B cell (primary cell): Measurements from ENCODE around the gene TIMELESS. TPM values are rescaled to one million over a fixed set of nuclear protein-coding genes. Genes with fewer than 3 reads are reported as not detected.

Source experiments
- ATAC-seq: fragments of 200-7000 bp; cut with Tn5 transposase; one replicate; pipeline ENCODE4 v1.10.0; 2021; ENCODE audit warnings: low read depth, mild to moderate bottlenecking, moderate number of reproducible peaks, moderate library complexity
- CTCF ChIA-PET: fragments of 350-600 bp; sonication (Branson Sonifier 250); formaldehyde crosslinking; loops from one replicate; lab custom pipeline; 2021; ENCODE audit warnings: antibody characterized with exemption, inconsistent platforms; lab: Charles Lee
- POLR2A ChIA-PET: fragments of 350-600 bp; sonication (Branson Sonifier 250); formaldehyde crosslinking; loops from one replicate; lab custom pipeline; 2021; ENCODE audit warnings: antibody characterized with exemption; lab: Charles Lee
- DNase-seq: peaks from one replicate; pipeline ENCODE4 v3.0.0; 2013
- H2AFZ ChIP-seq: 2 replicates; pipeline ENCODE4 v1.6.1; 2012; ENCODE audit warnings: mild to moderate bottlenecking, low read depth, low read length; ENCODE audit not compliant: insufficient read depth, poor library complexity, severe bottlenecking
- H3K27ac ChIP-seq, 2 donors: 1 replicate in 1 of 2; 2 replicates in 1 of 2; pipeline ENCODE4 v1.5.1; 2012 to 2013; ENCODE audit warnings: low read length in 2 of 2, mild to moderate bottlenecking in 2 of 2, moderate library complexity in 1 of 2
- H3K27me3 ChIP-seq, 4 experiments: fragments of 200-600 bp in 1 of 4; sonication (generic) in 1 of 4; replicated peaks in 1 of 4; 1 replicate in 2 of 4; 2 replicates in 2 of 4; pipeline versions ENCODE4 v1.6.1 to v1.7.0; 2013 to 2016; ENCODE audit warnings: low read length in 3 of 4, mild to moderate bottlenecking in 2 of 4, mixed read lengths in 1 of 4, moderate library complexity in 1 of 4; ENCODE audit not compliant: insufficient read depth in 4 of 4, control insufficient read depth in 3 of 4; ENCODE audit errors: control extremely low read depth in 1 of 4
- H3K36me3 ChIP-seq, 2 experiments: replicated peaks in 1 of 2; 1 replicate in 1 of 2; 2 replicates in 1 of 2; pipeline versions ENCODE4 v1.6.1 to v1.7.1; 2013; ENCODE audit warnings: low read length in 1 of 2; ENCODE audit not compliant: insufficient read depth in 2 of 2, control insufficient read depth in 1 of 2; ENCODE audit errors: control extremely low read depth in 1 of 2, extremely low read depth in 1 of 2
- H3K4me1 ChIP-seq, 2 donors: fragments of 200-600 bp in 1 of 2; sonication (generic) in 1 of 2; 1 replicate in 1 of 2; 2 replicates in 1 of 2; pipeline versions ENCODE4 v1.5.1 to v1.6.1; 2013 to 2017; ENCODE audit warnings: low read length in 2 of 2; ENCODE audit not compliant: control insufficient read depth in 2 of 2, insufficient read depth in 2 of 2
- H3K4me2 ChIP-seq: replicated peaks from 2 replicates; pipeline ENCODE3; 2012; ENCODE audit warnings: mild to moderate bottlenecking, low read depth, low read length; ENCODE audit not compliant: poor library complexity, severe bottlenecking
- H3K4me3 ChIP-seq, 5 experiments: fragments of 200-600 bp in 1 of 5; sonication (generic) in 1 of 5; 1 replicate in 3 of 5; 2 replicates in 2 of 5; pipeline versions ENCODE4 v1.5.1 to v1.7.0; 2011 to 2016; ENCODE audit warnings: low read length in 4 of 5, mild to moderate bottlenecking in 4 of 5, low read depth in 2 of 5, control low read depth in 1 of 5, moderate library complexity in 1 of 5; ENCODE audit not compliant: insufficient read depth in 1 of 5; ENCODE audit errors: control extremely low read depth in 1 of 5, extremely low read depth in 1 of 5
- H3K79me2 ChIP-seq: fragments of 200-600 bp; sonication (generic); one replicate; pipeline ENCODE4 v1.6.0; 2016; ENCODE audit warnings: low read length; ENCODE audit not compliant: control insufficient read depth, insufficient read depth
- H3K9ac ChIP-seq: fragments of 200-600 bp; sonication (generic); 2 replicates; pipeline ENCODE4 v1.6.1; 2017; ENCODE audit warnings: mild to moderate bottlenecking, low read length, moderate library complexity
- H3K9me3 ChIP-seq, 3 donors: one replicate each; pipeline versions ENCODE4 v1.6.1 to v1.7.1; 2013; ENCODE audit warnings: low read length in 2 of 3; ENCODE audit not compliant: control insufficient read depth in 2 of 3, insufficient read depth in 1 of 3; ENCODE audit errors: control extremely low read depth in 1 of 3
- H4K20me1 ChIP-seq: 2 replicates; pipeline ENCODE4 v1.6.0; 2012; ENCODE audit warnings: mild to moderate bottlenecking, low read length; ENCODE audit not compliant: insufficient read depth, control insufficient read depth, poor library complexity, severe bottlenecking
- H3K27ac Mint-ChIP-seq: one replicate; pipeline ENCODE4 v1.8.0; 2021; ENCODE audit warnings: mixed read lengths
- H3K27me3 Mint-ChIP-seq: one replicate; pipeline ENCODE4 v1.8.0; 2021; ENCODE audit warnings: mixed read lengths
- H3K4me1 Mint-ChIP-seq: one replicate; pipeline ENCODE4 v1.8.0; 2021; ENCODE audit warnings: mixed read lengths
- H3K4me3 Mint-ChIP-seq: one replicate; pipeline ENCODE4 v1.8.0; 2021; ENCODE audit warnings: mixed read lengths
- H3K9me3 Mint-ChIP-seq: one replicate; pipeline ENCODE4 v1.8.0; 2022; ENCODE audit warnings: mixed read lengths; ENCODE audit not compliant: insufficient read depth
- CTCF ChIP-seq: fragments of 200-600 bp; IDR thresholded peaks from one replicate; pipeline ENCODE4 v1.8.0; 2022; ENCODE audit warnings: antibody characterized with exemption, mild to moderate bottlenecking
- EZH2 ChIP-seq: IDR thresholded peaks from 2 replicates; pipeline ENCODE4 v1.6.1; 2012; ENCODE audit warnings: borderline replicate concordance, low read depth, mild to moderate bottlenecking, moderate library complexity, low read length; ENCODE audit not compliant: insufficient read depth, poor library complexity, severe bottlenecking
- WGBS: methylation state at CpG from one replicate; pipeline ENCODE4 v1.1.5; 2013; ENCODE audit warnings: missing lambda C conversion rate; ENCODE audit not compliant: insufficient coverage; 5-methylcytosine and 5-hydroxymethylcytosine counted together
- intact Hi-C: fragments of 100-400 bp; cut with micrococcal nuclease; formaldehyde crosslinking; loops from one replicate; pipeline ENCODE4 v1.10.0; 2022
- polyA plus RNA-seq: library from polyadenylated mRNA; depleted of rRNA; stranded (reverse); fragments of >200 nt; gene quantifications from 2 replicates; pipeline ENCODE4 v1.2.3, GENCODE V29; 2012
- total RNA-seq, 2 donors: library from RNA; stranded (reverse); fragments of 120-200 nt in 1 of 2; gene quantifications; 1 replicate in 1 of 2; 2 replicates in 1 of 2; pipeline versions ENCODE4 v1.2.3 to v1.2.4, GENCODE V29; 2013 to 2022

TIMELESS gene
- total and polyA plus RNA-seq, 2 donors (not counting 1 experiment from before 2014, with no cell fraction given), result 17.2 to 44.4 TPM

- no peak for ATAC-seq
- no peaks in the 10 kb centered on the region for H3K27me3 Mint-ChIP-seq
- no peak for TF ChIP-seq CTCF
- TF ChIP-seq EZH2, result no peak
- Histone ChIP-seq H3K79me2 (no peaks in the 10 kb centered on the region), H2AFZ (no peak overlapping the region), H3K4me1 (no peaks in the 10 kb centered on the region), H3K36me3 (peaks cover 0 to 3% of the 10 kb centered on the region in 2 experiments), H3K4me2 (no peak overlapping the region), H4K20me1 (no peaks in the 10 kb centered on the region), H3K27me3 (no peaks in the 10 kb centered on the region), H3K9me3 (no peaks in the 10 kb centered on the region), H3K4me3 (no peak overlapping the region), H3K9ac (no peak overlapping the region), H3K27ac (no peak overlapping the region)
- POLR2A ChIA-PET, result interaction anchor here (1.3 kb wide), 1 partner anchor 52 kb away, joined by 4 read pairs; the partner anchor contains the start of gene STAT2
- DNase-seq, result no peak
- no peaks in the 10 kb centered on the region for H3K4me1 Mint-ChIP-seq
- no peak overlapping the region for H3K27ac Mint-ChIP-seq
- no peaks in the 10 kb centered on the region for H3K9me3 Mint-ChIP-seq
- no peak overlapping the region for H3K4me3 Mint-ChIP-seq
- intact Hi-C loops, result no loop called here
- CTCF ChIA-PET, result no interaction called here
- 99% methylated on average over 5 of the region's 6 CpGs for WGBS
Measured at GRCh38 chr12:56411781-56412639, 37.2 kb downstream of the TIMELESS start.

- Mint-ChIP-seq H3K27ac (no peak overlapping the region), H3K27me3 (no peaks in the 10 kb centered on the region), H3K4me3 (no peak overlapping the region), H3K4me1 (no peaks in the 10 kb centered on the region), H3K9me3 (no peaks in the 10 kb centered on the region)
- H3K27me3 ChIP-seq, result no peaks in the 10 kb centered on the region
- H4K20me1 ChIP-seq, result no peaks in the 10 kb centered on the region
- H2AFZ ChIP-seq, result no peak overlapping the region
- H3K36me3 ChIP-seq, result no peaks in the 10 kb centered on the region
- no peak overlapping the region for H3K4me2 ChIP-seq
- TF ChIP-seq CTCF (no peak), EZH2 (no peak)
- no peak overlapping the region for H3K4me3 ChIP-seq
- no peaks in the 10 kb centered on the region for H3K79me2 ChIP-seq
- intact Hi-C loops, result no loop called here
- H3K27ac ChIP-seq, result no peak overlapping the region
- no peaks in the 10 kb centered on the region for H3K4me1 ChIP-seq
- ChIA-PET POLR2A (interaction anchor here (0.6 to 1.0 kb wide), 2 partner anchors 32 to 484 kb away, joined by 3 to 5 read pairs; no protein-coding TSS in a partner anchor), CTCF (no interaction called here)
- no peak overlapping the region for H3K9ac ChIP-seq
- 94% methylated on average over 4 of the region's 4 CpGs for WGBS
- ATAC-seq (no peak), DNase-seq (no peak)
- H3K9me3 ChIP-seq, result no peaks in the 10 kb centered on the region
Measured at GRCh38 chr12:56410768-56411167, 38.5 kb downstream of the TIMELESS start.
